A549 (cell line): ENCODE results near the gene MYH1. TPM values are rescaled to one million over a fixed set of nuclear protein-coding genes. Genes with fewer than 3 reads are reported as not detected.

Source experiments
- ATAC-seq, 2 experiments: fragments of 200-7000 bp in 1 of 2; fragments of >200 bp in 1 of 2; cut with Nextera tagmentation in 1 of 2; cut with Tn5 transposase in 1 of 2; 3 replicates each; pipeline versions ENCODE4 v1.8.0 to v1.9.1; 2018 to 2020; ENCODE audit warnings: mild to moderate bottlenecking in 1 of 2, moderate library complexity in 1 of 2
- CTCF ChIA-PET: fragments of 300-600 bp; sonication (Branson Sonifier 250); formaldehyde crosslinking; extraction: SDS; loops from one replicate; lab custom pipeline; 2021; ENCODE audit warnings: antibody characterized with exemption, inconsistent platforms; lab: Yijun Ruan, JAX
- POLR2A ChIA-PET: fragments of 350-600 bp; formaldehyde crosslinking; extraction: SDS; loops from one replicate; lab custom pipeline; 2021; ENCODE audit warnings: antibody characterized with exemption, inconsistent platforms; lab: Yijun Ruan, JAX
- DNase-seq, 2 experiments: peaks; one replicate each; pipeline versions ENCODE4 v3.0.0 to v3.0.0-alpha.2; 2011 to 2016; ENCODE audit warnings: low read depth in 1 of 2, low spot score in 1 of 2
- FAIRE-seq: peaks from 2 replicates; lab custom pipeline; 2011; peaks lifted over from hg19 to GRCh38; lab: Jason Lieb, UNC
- H3K27ac ChIP-seq, 2 experiments: fragments of >200 bp; sonication (Bioruptor Twin); formaldehyde crosslinking; 3 replicates each; pipeline ENCODE4 v1.5.1; 2016 to 2017
- H3K4me1 ChIP-seq: fragments of >200 bp; sonication (Bioruptor Twin); formaldehyde crosslinking; 3 replicates; pipeline ENCODE4 v1.6.1; 2016
- H3K4me2 ChIP-seq: fragments of >200 bp; sonication (Bioruptor Twin); formaldehyde crosslinking; 3 replicates; pipeline ENCODE4 v1.6.1; 2016
- H3K4me3 ChIP-seq: fragments of >200 bp; sonication (Bioruptor Twin); formaldehyde crosslinking; 3 replicates; pipeline ENCODE4 v1.5.1; 2016
- H3K9me3 ChIP-seq: fragments of >200 bp; sonication (Bioruptor Twin); formaldehyde crosslinking; 3 replicates; pipeline ENCODE4 v1.6.1; 2016
- CBX2 ChIP-seq: fragments of 200-600 bp; sonication (generic); IDR thresholded peaks from 2 replicates; pipeline ENCODE4 v1.6.1; 2016; ENCODE audit warnings: low read depth, mild to moderate bottlenecking, borderline replicate concordance
- CBX8 ChIP-seq: fragments of 200-600 bp; sonication (generic); IDR thresholded peaks from 2 replicates; pipeline ENCODE4 v1.6.1; 2016
- CTCF ChIP-seq: fragments of >200 bp; sonication (Bioruptor Twin); formaldehyde crosslinking; IDR thresholded peaks from 3 replicates; pipeline ENCODE4 v1.5.1; 2016
- EHMT2 ChIP-seq: fragments of 200-600 bp; sonication (generic); IDR thresholded peaks from 2 replicates; pipeline ENCODE4 v1.6.1; 2016; ENCODE audit warnings: antibody characterized with exemption, low read depth, mild to moderate bottlenecking, moderate library complexity
- ELK1 ChIP-seq: fragments of 150-350 bp; IDR thresholded peaks from 2 replicates; pipeline ENCODE4 v1.6.1; 2014; ENCODE audit warnings: low read depth, mild to moderate bottlenecking, low read length
- GATA3 ChIP-seq: IDR thresholded peaks from 2 replicates; pipeline ENCODE4 v1.6.1; 2012; ENCODE audit warnings: borderline replicate concordance
- JUN ChIP-seq, 2 experiments: fragments of >200 bp; sonication (Bioruptor Twin); formaldehyde crosslinking; IDR thresholded peaks; 2 replicates in 1 of 2; 3 replicates in 1 of 2; pipeline ENCODE4 v1.6.1; 2016 to 2017
- KDM5A ChIP-seq: fragments of 200-600 bp; sonication (generic); IDR thresholded peaks from 2 replicates; pipeline ENCODE4 v1.6.1; 2016; ENCODE audit warnings: antibody characterized with exemption, mild to moderate bottlenecking
- MAFK ChIP-seq: fragments of 450-650 bp; IDR thresholded peaks from 2 replicates; pipeline ENCODE4 v1.6.1; 2014; ENCODE audit not compliant: partially characterized antibody
- NFE2L2 ChIP-seq: fragments of 150-350 bp; conservative IDR thresholded peaks from 2 replicates; pipeline ENCODE4 v1.6.1; 2014; ENCODE audit warnings: low read length
- NPAS2 ChIP-seq: fragments of 250-450 bp; sonication (Bioruptor Pico); IDR thresholded peaks from 2 replicates; pipeline ENCODE4 v1.8.0; 2022; ENCODE audit warnings: mild to moderate bottlenecking, moderate library complexity, borderline replicate concordance
- POLR2A ChIP-seq: IDR thresholded peaks from 2 replicates; pipeline ENCODE4 v1.6.1; 2012; ENCODE audit warnings: mild to moderate bottlenecking, low read length
- RARB ChIP-seq: fragments of 250-450 bp; sonication (Bioruptor Pico); IDR thresholded peaks from 2 replicates; pipeline ENCODE4 v1.8.0; 2021; ENCODE audit warnings: mild to moderate bottlenecking, moderate library complexity
- RCOR1 ChIP-seq: fragments of 150-350 bp; IDR thresholded peaks from 2 replicates; pipeline ENCODE4 v1.6.1; 2014; ENCODE audit warnings: antibody characterized with exemption, low read length, low read depth
- REST ChIP-seq: fragments of 200-600 bp; sonication (generic); IDR thresholded peaks from 2 replicates; pipeline ENCODE4 v1.6.1; 2016; ENCODE audit warnings: antibody characterized with exemption, mild to moderate bottlenecking, moderate library complexity
- RFX5 ChIP-seq: fragments of 450-650 bp; IDR thresholded peaks from 2 replicates; pipeline ENCODE4 v1.7.1; 2014; ENCODE audit warnings: antibody characterized with exemption, mild to moderate bottlenecking, moderate library complexity
- RNF2 ChIP-seq: fragments of 200-600 bp; sonication (generic); IDR thresholded peaks from 2 replicates; pipeline ENCODE4 v1.6.1; 2016; ENCODE audit warnings: low read depth, mild to moderate bottlenecking, antibody characterized with exemption, moderate library complexity, borderline replicate concordance
- SREBF2 ChIP-seq: fragments of 450-650 bp; IDR thresholded peaks from 2 replicates; pipeline ENCODE4 v1.6.1; 2014; ENCODE audit warnings: mild to moderate bottlenecking, moderate library complexity
- ZC3H11A ChIP-seq: fragments of 450-650 bp; IDR thresholded peaks from 2 replicates; pipeline ENCODE4 v1.6.1; 2014; ENCODE audit warnings: antibody characterized with exemption, mild to moderate bottlenecking
- ZNF302 ChIP-seq: fragments of 250-450 bp; sonication (Bioruptor Pico); IDR thresholded peaks from 2 replicates; pipeline ENCODE4 v1.9.0; 2021; ENCODE audit warnings: inconsistent platforms, mild to moderate bottlenecking, moderate library complexity
- ZSCAN20 ChIP-seq: fragments of 250-450 bp; sonication (Bioruptor Pico); IDR thresholded peaks from 2 replicates; pipeline ENCODE4 v1.8.0; 2022; ENCODE audit warnings: mild to moderate bottlenecking, moderate library complexity
- WGBS: methylation state at CpG from one replicate; pipeline ENCODE4 v1.1.6; 2017; ENCODE audit errors: missing lambda C conversion rate; 5-methylcytosine and 5-hydroxymethylcytosine counted together
- polyA plus RNA-seq, 4 experiments: library from polyadenylated mRNA; depleted of rRNA in 3 of 4; stranded (reverse); fragments of >200 nt; fragmentation: RNase III in 1 of 4; extraction: RNeasy Plus Mini Kit Qiagen cat#74134 plus additional on column Dnase treatment in 1 of 4; gene quantifications; 2 replicates in 3 of 4; 3 replicates in 1 of 4; pipeline ENCODE4 v1.2.3, GENCODE V29; 2011 to 2017
- TF ChIP-seq, protein P1 (sequence below): IDR thresholded peaks from 2 replicates; pipeline ENCODE4 v1.6.1; 2012
- TF ChIP-seq, protein P2 (sequence below): fragments of 250-450 bp; sonication (Bioruptor Pico); IDR thresholded peaks from 2 replicates; pipeline ENCODE4 v1.5.0; 2021; ENCODE audit warnings: mild to moderate bottlenecking, moderate library complexity, borderline replicate concordance

MYH1 gene
- polyA plus RNA-seq, 2 of the 4 experiments (the other 2 are of a cell fraction), result not detected

- FAIRE-seq (no peak), ATAC-seq (no peak)
- 65% methylated on average over 2 of the region's 2 CpGs for whole genome bisulfite sequencing
- H3K9me3 ChIP-seq, result peaks cover 7% of the 10 kb centered on the region; the same call in 1 of the 3 replicates
- H3K4me3 ChIP-seq, result no peak overlapping the region
- no peak overlapping the region for H3K27ac ChIP-seq
- H3K4me2 ChIP-seq, result no peak overlapping the region
- POLR2A ChIA-PET, result no interaction called here
- TF ChIP-seq MAFK, result peak; percentile 87
- TF ChIP-seq RFX5, result no peak
- TF ChIP-seq, all 56 proteins: peak for 1
- no peaks in the 10 kb centered on the region for H3K4me1 ChIP-seq
- no peak for DNase-seq
- CTCF ChIA-PET, result interaction anchor here (0.5 kb wide), 1 partner anchor 1717 kb away, joined by 3 read pairs; no protein-coding TSS in a partner anchor
Measured at GRCh38 chr17:10492004-10492403, 26.3 kb downstream of the MYH1 start.

DNA sequence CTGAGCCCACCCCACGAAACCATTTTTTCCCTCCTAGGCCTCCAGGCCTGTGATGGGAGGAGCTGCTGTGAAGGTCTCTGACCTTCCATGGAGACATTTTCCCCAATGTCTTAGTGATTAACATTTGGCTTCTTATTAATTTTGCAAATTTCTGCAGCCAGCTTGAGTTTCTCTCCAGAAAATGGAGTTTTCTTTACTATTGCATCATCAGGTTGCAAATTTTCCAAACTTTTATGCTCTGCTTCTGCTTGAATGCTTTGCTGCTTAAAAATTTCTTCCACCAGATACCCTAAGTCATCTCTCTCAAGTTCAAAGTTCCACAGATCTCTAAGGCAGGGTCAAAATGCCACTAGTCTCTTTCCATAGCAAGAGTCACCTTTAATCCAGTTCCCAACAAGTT, 36.1 kb downstream of the MYH1 start:
- ChIA-PET POLR2A (no interaction called here), CTCF (interaction anchor here (1.0 kb wide), 1 partner anchor 25 kb away, joined by 5 read pairs; no protein-coding TSS in a partner anchor)
- WGBS, result 0% methylated on average over 1 of the region's 1 CpG
- DNase-seq (no peak), FAIRE-seq (no peak), ATAC-seq (no peak)
- H3K4me3 ChIP-seq, result no peak overlapping the region
- H3K4me2 ChIP-seq, result no peak overlapping the region
- H3K27ac ChIP-seq, result no peak overlapping the region
- H3K4me1 ChIP-seq, result no peaks in the 10 kb centered on the region
- H3K9me3 ChIP-seq, result peaks cover 4% of the 10 kb centered on the region; the same call in 1 of the 3 replicates
- TF ChIP-seq MAFK (no peak), RNF2 (no peak), SREBF2 (no peak), CBX2 (no peak), NFE2L2 (no peak), ZC3H11A (no peak), ELK1 (no peak), GATA3 (no peak), ZSCAN20 (no peak), JUN (IDR thresholded peaks at IDR 0.05) (no peak), POLR2A (no peak), REST (no peak), CBX8 (no peak), ZNF302 (CRISPR knock-in tag) (no peak), RCOR1 (no peak), NPAS2 (CRISPR knock-in tag) (no peak)
- TF ChIP-seq, protein P1, sequence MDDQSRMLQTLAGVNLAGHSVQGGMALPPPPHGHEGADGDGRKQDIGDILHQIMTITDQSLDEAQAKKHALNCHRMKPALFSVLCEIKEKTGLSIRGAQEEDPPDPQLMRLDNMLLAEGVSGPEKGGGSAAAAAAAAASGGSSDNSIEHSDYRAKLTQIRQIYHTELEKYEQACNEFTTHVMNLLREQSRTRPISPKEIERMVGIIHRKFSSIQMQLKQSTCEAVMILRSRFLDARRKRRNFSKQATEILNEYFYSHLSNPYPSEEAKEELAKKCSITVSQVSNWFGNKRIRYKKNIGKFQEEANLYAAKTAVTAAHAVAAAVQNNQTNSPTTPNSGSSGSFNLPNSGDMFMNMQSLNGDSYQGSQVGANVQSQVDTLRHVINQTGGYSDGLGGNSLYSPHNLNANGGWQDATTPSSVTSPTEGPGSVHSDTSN, result no peak

- ChIA-PET POLR2A (no interaction called here), CTCF (interaction anchor here (1.5 kb wide), 1 partner anchor 31 kb away, joined by 3 read pairs; no protein-coding TSS in a partner anchor)
- Histone ChIP-seq H3K4me1 (no peaks in the 10 kb centered on the region), H3K4me3 (no peak overlapping the region), H3K27ac (no peak overlapping the region), H3K9me3 (0 out of 3 replicates have a peak, but pooled peaks cover 4% of the 10 kb centered on the region), H3K4me2 (no peak overlapping the region)
- 14% methylated on average over 1 of the region's 1 CpG for WGBS
- FAIRE-seq (no peak), ATAC-seq (no peak), DNase-seq (no peak)
- TF ChIP-seq CTCF (no peak), ELK1 (no peak), ZSCAN20 (no peak), EHMT2 (no peak), KDM5A (no peak), RFX5 (no peak), RARB (CRISPR knock-in tag) (no peak)
- TF ChIP-seq, protein P2, sequence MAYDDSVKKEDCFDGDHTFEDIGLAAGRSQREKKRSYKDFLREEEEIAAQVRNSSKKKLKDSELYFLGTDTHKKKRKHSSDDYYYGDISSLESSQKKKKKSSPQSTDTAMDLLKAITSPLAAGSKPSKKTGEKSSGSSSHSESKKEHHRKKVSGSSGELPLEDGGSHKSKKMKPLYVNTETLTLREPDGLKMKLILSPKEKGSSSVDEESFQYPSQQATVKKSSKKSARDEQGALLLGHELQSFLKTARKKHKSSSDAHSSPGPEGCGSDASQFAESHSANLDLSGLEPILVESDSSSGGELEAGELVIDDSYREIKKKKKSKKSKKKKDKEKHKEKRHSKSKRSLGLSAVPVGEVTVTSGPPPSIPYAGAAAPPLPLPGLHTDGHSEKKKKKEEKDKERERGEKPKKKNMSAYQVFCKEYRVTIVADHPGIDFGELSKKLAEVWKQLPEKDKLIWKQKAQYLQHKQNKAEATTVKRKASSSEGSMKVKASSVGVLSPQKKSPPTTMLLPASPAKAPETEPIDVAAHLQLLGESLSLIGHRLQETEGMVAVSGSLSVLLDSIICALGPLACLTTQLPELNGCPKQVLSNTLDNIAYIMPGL (CRISPR knock-in tag), result no peak
Measured at GRCh38 chr17:10477701-10478100, 40.6 kb downstream of the MYH1 start.
